ENCODE measurements around the gene CTSZ.
"Not testable (repeated sequence)": the region's sequence is repeated elsewhere in the genome, so short reads cannot be mapped to it uniquely, and the experiment has no call there.

The CTSZ gene

GRCh38 chr20:58982406-58983114, 24.5 kb downstream of the CTSZ start:
- no peak for DNase-seq (ENCODE audit: low read depth in 4 of 4, low spot score in 1 of 4)

- DNase-seq (ENCODE audit: low read depth in 4 of 4, low spot score in 1 of 4), result no peak
Observed at GRCh38 chr20:58981628-58982364, 25.3 kb downstream of the CTSZ start.

- DNase-seq (ENCODE audit: low read depth in 4 of 4, low spot score in 1 of 4), result peak; percentile 70 to 91 (median 82)
Observed at GRCh38 chr20:58980711-58981627, 26.1 kb downstream of the CTSZ start, which contains the start of gene NELFCD. Gene NELFCD, plus strand, starts transcription at chr20:58981256. Its CDS starts 54 bp downstream, at chr20:58981310.

GRCh38 chr20:58978351-58979190, 28.5 kb downstream of the CTSZ start:
- no peak for DNase-seq (ENCODE audit: low read depth in 4 of 4, low spot score in 1 of 4)

GRCh38 chr20:58976061-58976730, 30.9 kb downstream of the CTSZ start:
- DNase-seq (ENCODE audit: low read depth in 4 of 4, low spot score in 1 of 4), result no peak

GRCh38 chr20:58975353-58975752, 31.7 kb downstream of the CTSZ start:
- no peak for DNase-seq (ENCODE audit: low read depth in 4 of 4, low spot score in 1 of 4)

- no peak for DNase-seq (ENCODE audit: low read depth in 4 of 4, low spot score in 1 of 4)
Observed at GRCh38 chr20:58973866-58974265, 33.2 kb downstream of the CTSZ start.

GRCh38 chr20:58973179-58973578, 33.9 kb downstream of the CTSZ start:
- no peak for DNase-seq (ENCODE audit: low read depth in 4 of 4, low spot score in 1 of 4)

- no peak for DNase-seq (ENCODE audit: low read depth in 4 of 4, low spot score in 1 of 4)
Observed at GRCh38 chr20:58971429-58971828, 35.6 kb downstream of the CTSZ start.

- no peak for DNase-seq (ENCODE audit: low read depth in 4 of 4, low spot score in 1 of 4)
Observed at GRCh38 chr20:58970146-58970545, 36.9 kb downstream of the CTSZ start.

GRCh38 chr20:58969439-58969838, 37.6 kb downstream of the CTSZ start:
- DNase-seq (ENCODE audit: low read depth in 4 of 4, low spot score in 1 of 4), result no peak

- no peak for DNase-seq (ENCODE audit: low read depth in 4 of 4, low spot score in 1 of 4)
Observed at GRCh38 chr20:58967652-58968429, 39.2 kb downstream of the CTSZ start.

- DNase-seq (ENCODE audit: low read depth in 4 of 4, low spot score in 1 of 4), result no peak
Observed at GRCh38 chr20:58965270-58966064, 41.6 kb downstream of the CTSZ start.

- not testable (repeated sequence) for DNase-seq (ENCODE audit: low read depth in 4 of 4, low spot score in 1 of 4)
Observed at GRCh38 chr20:58963922-58964321, 43.1 kb downstream of the CTSZ start.

GRCh38 chr20:58963060-58963584, 43.9 kb downstream of the CTSZ start:
- DNase-seq (ENCODE audit: low read depth in 4 of 4, low spot score in 1 of 4), result no peak

- no peak for DNase-seq (ENCODE audit: low read depth in 4 of 4, low spot score in 1 of 4)
Observed at GRCh38 chr20:58959652-58960051, 47.4 kb downstream of the CTSZ start.

GRCh38 chr20:58956078-58956477, 51.0 kb downstream of the CTSZ start:
- DNase-seq (ENCODE audit: low read depth in 4 of 4, low spot score in 1 of 4), result no peak

GRCh38 chr20:58953050-58953449, 54.0 kb downstream of the CTSZ start:
- no peak for DNase-seq (ENCODE audit: low read depth in 4 of 4, low spot score in 1 of 4)

Measured in stimulated activated CD4-positive, alpha-beta T cell treated with anti-CD3 and anti-CD28 coated beads, Interleukin-1b, Interleukin-23, amount 100 ng/mL, for 24 hours (primary cell).